Measurements from ENCODE around the gene ABLIM2.

GRCh38 chr4:8081171-8081570, 77.4 kb downstream of the ABLIM2 start:
- TF ChIP-seq RAD21 (conservative IDR thresholded peaks at IDR 0.05) (no peak), EP300 (conservative IDR thresholded peaks at IDR 0.05; ENCODE audit: poor library complexity, severe bottlenecking) (no peak), SMC3 (conservative IDR thresholded peaks at IDR 0.05; ENCODE audit: poor library complexity) (no peak)

Measured in neural cell (in vitro differentiated cells).